HepG2 (cell line): ENCODE results near the gene BAIAP2L1. TPM values are rescaled to one million over a fixed set of nuclear protein-coding genes. Genes with fewer than 3 reads are reported as not detected.
A peak's percentile ranks its signal among the peaks of the same experiment; 100 is the strongest.

Experiments
- CBFB ChIP-seq: sonication (generic); formaldehyde crosslinking; IDR thresholded peaks from 2 replicates; pipeline ENCODE4 v1.4.0; 2020; ENCODE audit warnings: missing genetic modification reagents
- CHD4 ChIP-seq: fragments of 200-600 bp; sonication (generic); IDR thresholded peaks from 2 replicates; pipeline ENCODE4 v1.7.0; 2017; ENCODE audit warnings: mild to moderate bottlenecking, low read length, borderline replicate concordance
- CREM ChIP-seq, 2 experiments: sonication (generic) in 1 of 2; formaldehyde crosslinking in 1 of 2; IDR thresholded peaks; 2 replicates each; pipeline versions ENCODE4 v1.4.0 to v1.6.1; 2016 to 2020; ENCODE audit warnings: antibody characterized with exemption in 1 of 2, mild to moderate bottlenecking in 1 of 2, missing genetic modification reagents in 1 of 2
- DNMT3B ChIP-seq: conservative IDR thresholded peaks from 2 replicates; pipeline ENCODE4 v1.6.1; 2016; ENCODE audit warnings: missing biosample characterization, control low read depth
- ELF3 ChIP-seq: IDR thresholded peaks from 2 replicates; pipeline ENCODE4 v1.6.1; 2016; ENCODE audit warnings: missing genetic modification reagents, missing compliant biosample characterization
- GLMP ChIP-seq: sonication (generic); formaldehyde crosslinking; IDR thresholded peaks from 2 replicates; pipeline ENCODE4 v1.9.0; 2021; ENCODE audit warnings: missing genetic modification reagents, mild to moderate bottlenecking, borderline replicate concordance
- HIVEP1 ChIP-seq: sonication (generic); formaldehyde crosslinking; IDR thresholded peaks from 2 replicates; pipeline ENCODE4 v1.4.0; 2020; ENCODE audit warnings: mild to moderate bottlenecking, missing genetic modification reagents
- KAT2B ChIP-seq: fragments of 150-350 bp; IDR thresholded peaks from 2 replicates; pipeline ENCODE4 v1.6.1; 2014; ENCODE audit warnings: low read depth, low read length, borderline replicate concordance
- MAFG ChIP-seq: sonication (generic); formaldehyde crosslinking; IDR thresholded peaks from 2 replicates; pipeline ENCODE4 v1.5.1; 2020; ENCODE audit warnings: mild to moderate bottlenecking, missing genetic modification reagents
- MED1 ChIP-seq: sonication (generic); formaldehyde crosslinking; IDR thresholded peaks from 2 replicates; pipeline ENCODE4 v1.4.0; 2020; ENCODE audit warnings: missing genetic modification reagents
- PRMT3 ChIP-seq: sonication (generic); formaldehyde crosslinking; IDR thresholded peaks from 2 replicates; pipeline ENCODE4 v1.8.1; 2022; ENCODE audit warnings: low read depth, mild to moderate bottlenecking, moderate library complexity, missing genetic modification reagents, borderline replicate concordance
- SETDB1 ChIP-seq: sonication (generic); formaldehyde crosslinking; IDR thresholded peaks from 2 replicates; pipeline ENCODE4 v1.5.1; 2020; ENCODE audit warnings: missing genetic modification reagents, mild to moderate bottlenecking, borderline replicate concordance
- TGIF2 ChIP-seq: IDR thresholded peaks from 2 replicates; pipeline ENCODE4 v1.6.1; 2016; ENCODE audit warnings: control low read depth, missing compliant biosample characterization
- U2AF1 ChIP-seq: fragments of 200-400 bp; formaldehyde crosslinking; optimal IDR thresholded peaks from 2 replicates; pipeline ENCODE3; 2017; ENCODE audit warnings: mild to moderate bottlenecking, low read depth, low read length
- ZBTB14 ChIP-seq: sonication (generic); formaldehyde crosslinking; IDR thresholded peaks from 2 replicates; pipeline ENCODE4 v1.4.0; 2020; ENCODE audit warnings: missing genetic modification reagents
- ZBTB25 ChIP-seq: IDR thresholded peaks from 2 replicates; pipeline ENCODE4 v1.6.1; 2018; ENCODE audit warnings: missing genetic modification reagents
- ZBTB3 ChIP-seq: sonication (generic); formaldehyde crosslinking; IDR thresholded peaks from 2 replicates; pipeline ENCODE4 v1.4.0; 2020; ENCODE audit warnings: low read depth, mild to moderate bottlenecking, moderate library complexity, missing genetic modification reagents, borderline replicate concordance
- ZBTB38 ChIP-seq: sonication (generic); formaldehyde crosslinking; IDR thresholded peaks from 2 replicates; pipeline ENCODE4 v1.5.1; 2020; ENCODE audit warnings: mild to moderate bottlenecking, missing genetic modification reagents
- ZBTB8A ChIP-seq: sonication (generic); formaldehyde crosslinking; IDR thresholded peaks from 2 replicates; pipeline ENCODE4 v1.4.0; 2020; ENCODE audit warnings: mild to moderate bottlenecking, low read depth, missing genetic modification reagents, borderline replicate concordance
- ZNF205 ChIP-seq: IDR thresholded peaks from 2 replicates; pipeline ENCODE4 v1.6.1; 2018; ENCODE audit warnings: missing biosample characterization, missing genetic modification reagents
- ZNF3 ChIP-seq: IDR thresholded peaks from 2 replicates; pipeline ENCODE4 v1.7.0; 2017; ENCODE audit warnings: inconsistent platforms
- ZNF580 ChIP-seq: IDR thresholded peaks from 2 replicates; pipeline ENCODE4 v1.6.1; 2016; ENCODE audit warnings: low read depth, borderline replicate concordance
- ZUFSP ChIP-seq: sonication (generic); formaldehyde crosslinking; IDR thresholded peaks from 2 replicates; pipeline ENCODE4 v1.9.0; 2021; ENCODE audit warnings: missing genetic modification reagents, mild to moderate bottlenecking, borderline replicate concordance
- polyA plus RNA-seq, 8 experiments: library from polyadenylated mRNA; depleted of rRNA in 3 of 8; stranded (reverse) in 7 of 8; unstranded in 1 of 8; fragments of >200 nt; fragmentation: Illumina TruSeq in 4 of 8; extraction: Trizol in 4 of 8; gene quantifications; 2 replicates each; pipeline versions ENCODE4 v1.2.1 to v1.2.3, GENCODE V29; 2011 to 2016; ENCODE audit warnings: low read depth in 4 of 8, missing spikeins in 1 of 8, mixed read lengths in 1 of 8; ENCODE audit not compliant: insufficient read depth in 1 of 8
- total RNA-seq, 5 experiments: library from RNA; depleted of rRNA; stranded (reverse); fragments of >200 nt; fragmentation: Illumina TruSeq; extraction: Trizol; gene quantifications; 2 replicates each; pipeline ENCODE4 v1.2.3, GENCODE V29; 2016; ENCODE audit warnings: low read depth in 1 of 5

BAIAP2L1 gene
- total and polyA plus RNA-seq, 2 of the 13 experiments (the other 11 are each of a cell fraction or from before 2014, with no cell fraction given): 13.0 to 21.5 TPM

- TF ChIP-seq PRMT3: no peak
- no peak for TF ChIP-seq CBFB (CRISPR knock-in tag)
- TF ChIP-seq SETDB1 (CRISPR knock-in tag): no peak
- no peak for TF ChIP-seq ZBTB8A
- peak; percentile 85 for TF ChIP-seq MED1 (CRISPR knock-in tag)
- TF ChIP-seq ZBTB14 (CRISPR knock-in tag): no peak
- no peak for TF ChIP-seq HIVEP1 (CRISPR knock-in tag)
- TF ChIP-seq ZNF205 (CRISPR knock-in tag): 0 out of 2 replicates have a peak, but pooled peaks have one; percentile 39
- no peak for TF ChIP-seq ZBTB25 (CRISPR knock-in tag)
- TF ChIP-seq ELF3 (CRISPR knock-in tag): peak; percentile 58; the same call in 1 of the 2 replicates
- TF ChIP-seq ZBTB38 (CRISPR knock-in tag): 0 out of 2 replicates have a peak, but pooled peaks have one; percentile 25
- no peak for TF ChIP-seq KAT2B
- no peak for TF ChIP-seq ZUFSP (CRISPR knock-in tag)
- TF ChIP-seq TGIF2 (CRISPR knock-in tag): peak; percentile 96
- TF ChIP-seq CHD4: no peak
- no peak for TF ChIP-seq CREM (IDR thresholded peaks at IDR 0.05)
- TF ChIP-seq CREM (CRISPR knock-in tag; IDR thresholded peaks at IDR 0.05): no peak
- no peak for TF ChIP-seq ZNF3 (CRISPR knock-in tag)
- TF ChIP-seq MAFG: no peak
- TF ChIP-seq ZNF580 (CRISPR knock-in tag): no peak; the same call in 1 of the 2 replicates
- TF ChIP-seq ZBTB3 (CRISPR knock-in tag): no peak
- no peak for TF ChIP-seq DNMT3B (CRISPR knock-in tag)
- TF ChIP-seq GLMP (CRISPR knock-in tag): no peak
- no peak for TF ChIP-seq U2AF1
These were observed 100.1 kb downstream of the BAIAP2L1 start (continued) for GRCh38 chr7:98300595-98301372.
